KMS-11 (cell line): ENCODE results near the gene ARHGAP45.

ENCODE experiments used
- H2AFZ ChIP-seq: fragments of 200-600 bp; sonication (generic); 2 replicates; pipeline ENCODE4 v1.6.1; 2016; ENCODE audit warnings: antibody characterized with exemption, mixed run types, low read depth
- H3K27ac ChIP-seq: fragments of 200-600 bp; sonication (generic); 2 replicates; pipeline ENCODE4 v1.6.1; 2016; ENCODE audit warnings: mild to moderate bottlenecking, mixed run types
- H3K27me3 ChIP-seq: fragments of 200-600 bp; sonication (generic); 2 replicates; pipeline ENCODE4 v1.6.1; 2017; ENCODE audit warnings: mild to moderate bottlenecking, low read depth, mixed run types, moderate library complexity; ENCODE audit not compliant: insufficient read depth
- H3K36me3 ChIP-seq: fragments of 200-600 bp; sonication (generic); 2 replicates; pipeline ENCODE4 v1.6.1; 2017; ENCODE audit warnings: mild to moderate bottlenecking, mixed run types; ENCODE audit not compliant: insufficient read depth
- H3K4me1 ChIP-seq: fragments of 200-600 bp; sonication (generic); 2 replicates; pipeline ENCODE4 v1.6.1; 2016; ENCODE audit warnings: mild to moderate bottlenecking, low read depth, mixed run types; ENCODE audit not compliant: poor library complexity, severe bottlenecking
- H3K4me2 ChIP-seq: fragments of 200-600 bp; sonication (generic); 2 replicates; pipeline ENCODE4 v1.7.0; 2016; ENCODE audit warnings: mild to moderate bottlenecking, mixed run types
- H3K4me3 ChIP-seq: fragments of 200-600 bp; sonication (generic); IDR thresholded peaks from 2 replicates; pipeline ENCODE4 v1.6.1; 2017; ENCODE audit warnings: low read depth, low read length, mixed read lengths; ENCODE audit not compliant: insufficient read depth
- H3K79me2 ChIP-seq: fragments of 200-600 bp; sonication (generic); 2 replicates; pipeline ENCODE4 v1.6.1; 2016; ENCODE audit warnings: low read depth, mixed run types; ENCODE audit not compliant: insufficient read depth
- H3K9ac ChIP-seq: fragments of 200-600 bp; sonication (generic); 2 replicates; pipeline ENCODE4 v1.6.1; 2016; ENCODE audit warnings: mild to moderate bottlenecking, mixed run types
- H4K20me1 ChIP-seq: fragments of 200-600 bp; sonication (generic); 2 replicates; pipeline ENCODE4 v1.6.1; 2016; ENCODE audit warnings: mild to moderate bottlenecking, mixed run types; ENCODE audit not compliant: insufficient read depth
- TF ChIP-seq, protein P1 (sequence below): fragments of 200-600 bp; sonication (generic); conservative IDR thresholded peaks from 2 replicates; pipeline ENCODE4 v1.6.1; 2017; ENCODE audit warnings: low read depth, mild to moderate bottlenecking, antibody characterized with exemption, low read length, moderate library complexity, mixed read lengths

The ARHGAP45 gene

DNA sequence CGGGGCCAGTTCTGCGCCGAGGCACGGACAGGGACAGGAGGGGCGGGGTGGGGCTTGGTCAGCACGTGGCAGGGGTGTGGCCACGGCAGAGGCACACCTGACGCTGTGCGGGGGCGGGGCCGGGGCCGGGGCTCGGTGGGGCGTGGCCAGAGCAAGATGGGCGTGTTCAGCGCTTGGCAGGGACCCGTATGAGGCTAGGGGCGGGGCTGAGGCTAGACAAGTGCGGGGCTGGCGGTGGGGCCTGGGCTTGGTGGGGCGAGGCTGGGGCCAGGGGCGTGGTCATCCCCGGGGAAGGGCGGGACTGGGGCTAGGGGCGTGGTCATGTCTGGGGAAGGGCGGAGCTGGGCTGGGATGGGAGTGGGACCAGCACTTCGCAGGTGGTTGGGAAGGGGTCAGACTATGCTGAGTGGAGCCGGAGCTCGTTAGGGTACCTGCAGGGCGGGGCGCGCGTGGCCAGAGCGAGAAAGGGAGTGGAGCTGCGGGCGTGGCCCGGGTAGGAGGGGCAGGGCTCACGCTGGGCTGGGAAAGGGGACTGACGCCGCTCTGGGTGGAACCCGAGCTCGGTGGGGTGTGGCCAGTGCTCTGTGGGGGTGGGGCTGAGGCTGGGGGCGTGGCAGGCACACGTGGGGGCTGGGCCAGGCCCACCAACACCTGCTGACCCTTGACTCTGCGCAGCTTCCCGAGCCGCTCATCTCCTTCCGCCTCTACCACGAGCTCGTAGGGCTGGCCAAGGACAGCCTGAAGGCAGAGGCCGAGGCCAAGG lies 15.4 kb downstream of the ARHGAP45 start:
- TF ChIP-seq, protein P1, sequence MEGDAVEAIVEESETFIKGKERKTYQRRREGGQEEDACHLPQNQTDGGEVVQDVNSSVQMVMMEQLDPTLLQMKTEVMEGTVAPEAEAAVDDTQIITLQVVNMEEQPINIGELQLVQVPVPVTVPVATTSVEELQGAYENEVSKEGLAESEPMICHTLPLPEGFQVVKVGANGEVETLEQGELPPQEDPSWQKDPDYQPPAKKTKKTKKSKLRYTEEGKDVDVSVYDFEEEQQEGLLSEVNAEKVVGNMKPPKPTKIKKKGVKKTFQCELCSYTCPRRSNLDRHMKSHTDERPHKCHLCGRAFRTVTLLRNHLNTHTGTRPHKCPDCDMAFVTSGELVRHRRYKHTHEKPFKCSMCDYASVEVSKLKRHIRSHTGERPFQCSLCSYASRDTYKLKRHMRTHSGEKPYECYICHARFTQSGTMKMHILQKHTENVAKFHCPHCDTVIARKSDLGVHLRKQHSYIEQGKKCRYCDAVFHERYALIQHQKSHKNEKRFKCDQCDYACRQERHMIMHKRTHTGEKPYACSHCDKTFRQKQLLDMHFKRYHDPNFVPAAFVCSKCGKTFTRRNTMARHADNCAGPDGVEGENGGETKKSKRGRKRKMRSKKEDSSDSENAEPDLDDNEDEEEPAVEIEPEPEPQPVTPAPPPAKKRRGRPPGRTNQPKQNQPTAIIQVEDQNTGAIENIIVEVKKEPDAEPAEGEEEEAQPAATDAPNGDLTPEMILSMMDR: no peak
- H3K36me3 ChIP-seq: no peaks in the 10 kb centered on the region
- H3K27ac ChIP-seq: no peak overlapping the region
- H4K20me1 ChIP-seq: no peaks in the 10 kb centered on the region
- no peak overlapping the region for H3K9ac ChIP-seq
- H3K4me2 ChIP-seq: no peak overlapping the region
- H3K79me2 ChIP-seq: no peaks in the 10 kb centered on the region
- H3K4me3 ChIP-seq: no peak overlapping the region
- H3K4me1 ChIP-seq: peaks cover 6% of the 10 kb centered on the region
- H2AFZ ChIP-seq: no peak overlapping the region
- no peaks in the 10 kb centered on the region for H3K27me3 ChIP-seq

GRCh38 chr19:1082928-1083816 lies 16.2 kb downstream of the ARHGAP45 start:
- no peak overlapping the region for H3K27ac ChIP-seq
- no peaks in the 10 kb centered on the region for H3K79me2 ChIP-seq
- no peak overlapping the region for H3K4me2 ChIP-seq
- no peaks in the 10 kb centered on the region for H3K4me1 ChIP-seq
- H3K36me3 ChIP-seq: no peaks in the 10 kb centered on the region
- H3K4me3 ChIP-seq: no peak overlapping the region
- TF ChIP-seq, protein P1: no peak
- H4K20me1 ChIP-seq: no peaks in the 10 kb centered on the region
- no peak overlapping the region for H2AFZ ChIP-seq
- no peaks in the 10 kb centered on the region for H3K27me3 ChIP-seq
- H3K9ac ChIP-seq: no peak overlapping the region

GRCh38 chr19:1084024-1084868 lies 17.3 kb downstream of the ARHGAP45 start:
- no peak overlapping the region for H3K27ac ChIP-seq
- H3K27me3 ChIP-seq: no peaks in the 10 kb centered on the region
- no peak overlapping the region for H3K9ac ChIP-seq
- H3K4me2 ChIP-seq: no peak overlapping the region
- H4K20me1 ChIP-seq: no peaks in the 10 kb centered on the region
- H3K4me3 ChIP-seq: no peak overlapping the region
- H3K4me1 ChIP-seq: no peaks in the 10 kb centered on the region
- no peaks in the 10 kb centered on the region for H3K79me2 ChIP-seq
- TF ChIP-seq, protein P1: no peak
- H2AFZ ChIP-seq: no peak overlapping the region
- no peaks in the 10 kb centered on the region for H3K36me3 ChIP-seq

GRCh38 chr19:1085053-1085658 lies 18.2 kb downstream of the ARHGAP45 start:
- no peaks in the 10 kb centered on the region for H3K36me3 ChIP-seq
- no peaks in the 10 kb centered on the region for H4K20me1 ChIP-seq
- no peaks in the 10 kb centered on the region for H3K4me1 ChIP-seq
- TF ChIP-seq, protein P1: no peak
- no peaks in the 10 kb centered on the region for H3K27me3 ChIP-seq
- H3K79me2 ChIP-seq: no peaks in the 10 kb centered on the region
- H3K4me3 ChIP-seq: no peak overlapping the region
- H3K27ac ChIP-seq: no peak overlapping the region
- H2AFZ ChIP-seq: no peak overlapping the region
- no peak overlapping the region for H3K9ac ChIP-seq
- H3K4me2 ChIP-seq: no peak overlapping the region
